CMK (cell line): Measurements from ENCODE around the gene SFXN4.

ENCODE experiments used
- DNase-seq: peaks from one replicate; pipeline ENCODE4 v3.0.0-alpha.2; 2010; ENCODE audit warnings: low read depth

Gene SFXN4, protein sequence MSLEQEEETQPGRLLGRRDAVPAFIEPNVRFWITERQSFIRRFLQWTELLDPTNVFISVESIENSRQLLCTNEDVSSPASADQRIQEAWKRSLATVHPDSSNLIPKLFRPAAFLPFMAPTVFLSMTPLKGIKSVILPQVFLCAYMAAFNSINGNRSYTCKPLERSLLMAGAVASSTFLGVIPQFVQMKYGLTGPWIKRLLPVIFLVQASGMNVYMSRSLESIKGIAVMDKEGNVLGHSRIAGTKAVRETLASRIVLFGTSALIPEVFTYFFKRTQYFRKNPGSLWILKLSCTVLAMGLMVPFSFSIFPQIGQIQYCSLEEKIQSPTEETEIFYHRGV

DNA sequence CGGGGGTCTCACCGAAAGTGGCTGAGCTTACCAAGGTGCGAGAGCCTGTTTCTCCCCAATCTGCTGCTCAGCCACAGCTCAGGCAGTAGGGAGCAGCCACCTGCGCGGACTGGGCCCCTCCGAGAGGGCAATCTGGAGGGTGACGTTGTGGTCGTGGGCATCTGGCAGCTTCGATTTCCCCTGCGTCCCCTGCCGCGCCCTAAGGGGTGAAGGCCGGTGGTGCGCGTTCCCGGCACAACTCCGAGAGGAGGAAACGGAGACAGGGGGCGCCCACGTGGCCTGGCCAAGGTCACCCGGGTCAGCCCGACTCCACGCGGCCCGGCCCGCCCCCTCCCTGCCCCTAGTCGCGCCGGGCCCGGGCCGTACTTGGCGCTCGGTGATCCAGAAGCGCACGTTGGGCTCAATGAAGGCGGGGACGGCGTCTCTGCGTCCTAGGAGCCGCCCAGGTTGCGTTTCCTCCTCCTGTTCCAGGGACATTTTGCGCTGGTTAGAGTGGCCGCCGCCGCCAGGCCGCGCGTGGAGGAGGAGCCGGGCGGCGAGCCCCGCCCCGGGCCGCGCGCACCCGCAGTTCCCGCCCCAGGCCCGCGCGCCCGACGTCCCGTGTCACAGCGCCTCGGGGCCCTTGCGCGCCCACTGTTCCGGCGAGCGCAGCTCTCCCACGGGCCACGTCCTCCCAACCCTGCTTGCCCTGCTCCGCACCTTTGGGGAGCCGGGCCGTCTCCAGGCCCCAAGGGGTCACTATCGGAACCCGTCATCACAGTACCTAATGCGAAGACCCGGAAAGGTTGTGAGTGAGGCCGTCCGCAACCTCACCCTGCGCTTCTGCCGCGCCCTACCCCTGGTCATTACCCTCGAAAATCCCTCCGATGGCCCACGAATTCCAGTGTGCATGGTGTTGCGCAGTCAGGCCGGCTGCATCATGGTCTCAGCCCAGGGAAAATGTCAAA lies at the start of gene SFXN4:
SFXN4 (minus strand) TSS at position 544 of the 947 bp plus-strand sequence; CDS start at position 477, 67 bp downstream.
- DNase-seq: peak; percentile 58

DNA sequence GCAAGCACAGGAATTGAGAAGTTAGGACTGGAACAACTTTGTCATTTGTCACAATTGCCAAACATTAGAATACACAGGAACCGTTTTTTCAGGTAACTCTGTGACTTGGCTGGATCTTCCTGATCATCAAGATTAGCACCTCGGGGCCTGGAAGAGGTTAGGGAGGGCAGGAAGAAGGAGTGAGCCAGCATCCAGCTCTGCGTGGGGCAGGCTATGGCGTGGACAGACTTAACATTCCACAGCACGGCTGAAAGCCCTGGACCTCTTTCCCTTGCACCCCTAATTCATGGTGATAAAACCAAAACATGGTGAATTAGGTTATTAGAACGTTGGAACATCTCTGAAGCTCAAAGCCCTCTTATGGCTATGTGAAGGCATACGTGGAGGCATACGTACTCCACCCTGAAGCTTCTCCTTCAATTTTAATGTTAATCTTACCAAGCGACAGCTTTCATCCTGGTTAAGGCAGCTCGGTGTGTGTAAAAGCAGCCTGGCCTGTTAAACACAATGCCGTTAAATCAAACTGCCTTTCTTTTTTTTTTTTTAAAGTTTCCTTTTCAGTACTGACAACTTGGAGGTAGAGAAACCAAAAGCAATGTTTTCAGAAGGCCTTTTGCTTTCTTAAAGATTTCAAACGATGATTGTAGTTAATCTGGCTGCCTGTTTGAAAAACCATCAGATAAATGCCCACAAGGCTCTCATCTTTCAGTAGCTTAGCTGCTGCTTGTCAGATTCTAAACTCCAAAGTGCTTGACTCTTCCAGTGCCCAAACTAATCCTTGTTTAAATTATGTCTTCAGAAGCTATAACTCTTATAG lies 46.3 kb upstream of the SFXN4 start:
- DNase-seq: no peak

DNA sequence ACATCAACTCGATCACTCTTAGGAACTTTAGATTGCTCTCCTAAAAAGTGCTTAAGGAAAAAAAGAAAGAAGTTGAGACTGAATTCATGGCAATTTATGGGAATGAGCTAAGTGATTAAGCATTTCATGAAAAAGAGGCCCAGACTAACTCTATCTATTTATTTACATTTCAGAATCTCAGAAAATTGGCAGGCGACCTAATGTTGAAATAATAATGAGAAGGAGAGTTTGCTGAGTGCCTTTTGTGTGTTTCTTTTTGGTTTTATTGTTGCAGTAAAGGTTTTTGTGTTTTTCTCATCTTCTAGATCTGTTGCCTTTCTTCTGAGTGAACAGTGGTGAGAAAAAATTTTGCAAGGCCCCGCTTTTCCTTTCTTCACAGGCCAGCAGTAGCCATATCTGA lies 45.7 kb upstream of the SFXN4 start:
- no peak for DNase-seq

DNA sequence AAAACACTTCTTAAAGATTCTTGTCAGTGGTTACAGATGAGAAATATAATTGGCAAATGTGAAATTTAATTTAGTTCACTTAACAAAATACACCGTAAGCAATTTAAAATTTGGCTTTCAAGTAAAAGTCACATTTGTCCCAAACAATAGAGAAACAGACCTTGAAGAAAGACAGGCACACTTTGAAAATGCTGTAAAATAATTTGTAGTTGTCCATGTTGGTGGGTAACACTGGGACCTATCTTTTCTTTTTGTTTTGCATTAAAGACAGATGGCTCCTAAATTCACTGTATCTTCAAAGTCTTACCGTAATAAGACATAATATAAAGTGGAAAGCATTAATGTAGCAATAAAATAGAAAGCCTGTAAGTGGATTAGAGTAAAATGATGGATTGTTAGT lies 45.1 kb upstream of the SFXN4 start:
- no peak for DNase-seq

DNA sequence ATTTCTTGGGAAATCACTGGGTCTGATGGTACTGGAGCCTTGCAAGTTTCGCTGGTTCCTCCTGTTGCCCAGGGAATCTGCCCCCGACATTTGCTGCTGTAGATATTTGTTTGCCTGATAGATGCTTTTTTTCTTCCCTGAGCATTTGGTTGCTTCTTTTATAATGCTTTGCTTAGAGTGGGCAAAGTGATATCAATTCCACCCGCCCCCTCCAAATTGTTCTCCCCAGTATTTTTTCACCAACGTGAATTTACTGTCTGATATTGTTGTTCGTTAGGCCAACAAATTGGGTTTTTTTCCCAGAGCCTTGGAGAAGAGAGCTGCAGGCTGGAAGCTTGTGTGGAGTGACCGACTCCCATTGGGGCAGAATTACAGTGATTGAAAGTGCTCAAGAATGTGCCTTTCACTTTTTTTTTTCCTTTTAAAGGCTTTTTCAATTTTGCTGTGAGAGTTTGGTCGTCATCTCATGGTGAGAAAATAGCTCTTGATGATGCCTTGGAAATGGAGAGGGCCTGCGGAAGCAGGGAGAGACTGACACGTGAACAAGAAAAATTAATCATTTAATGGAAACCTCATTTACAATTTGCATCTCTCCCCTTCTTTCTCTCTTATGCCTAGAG lies 44.3 kb upstream of the SFXN4 start:
- DNase-seq: no peak

DNA sequence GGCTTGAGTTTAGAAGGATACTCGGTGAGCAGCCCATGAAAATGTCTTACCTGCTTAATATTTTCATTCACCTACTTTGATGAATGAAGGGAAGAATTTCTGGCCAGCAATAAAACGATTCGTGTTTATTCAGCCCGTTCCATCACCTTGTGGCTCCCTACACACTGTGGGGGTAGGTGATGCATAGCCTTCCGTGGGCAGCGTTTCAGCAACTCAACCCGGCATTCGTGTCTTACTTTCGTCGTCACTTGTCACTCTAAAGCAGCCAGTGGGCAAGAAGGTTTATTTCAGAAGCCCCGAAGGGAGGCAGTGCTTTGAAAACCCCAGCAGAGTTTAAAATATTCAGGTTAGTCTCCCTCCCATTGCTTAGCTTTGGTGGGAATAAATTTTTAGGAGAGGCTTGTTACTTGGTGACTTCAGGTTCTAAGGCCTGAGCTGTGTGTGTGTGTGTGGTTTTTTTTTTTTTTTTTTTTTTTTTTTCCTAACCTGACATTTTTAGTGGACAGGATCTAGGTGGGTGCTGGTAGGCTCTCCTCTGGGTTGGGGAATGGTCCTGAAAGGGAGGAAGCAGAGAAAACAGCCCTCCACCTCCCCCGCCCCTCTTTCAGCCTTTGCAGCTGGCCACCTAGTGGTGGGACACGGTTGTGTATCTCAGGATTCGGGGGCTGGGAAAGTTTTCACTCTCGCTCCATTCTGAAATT lies 43.7 kb upstream of the SFXN4 start:
- no peak for DNase-seq

DNA sequence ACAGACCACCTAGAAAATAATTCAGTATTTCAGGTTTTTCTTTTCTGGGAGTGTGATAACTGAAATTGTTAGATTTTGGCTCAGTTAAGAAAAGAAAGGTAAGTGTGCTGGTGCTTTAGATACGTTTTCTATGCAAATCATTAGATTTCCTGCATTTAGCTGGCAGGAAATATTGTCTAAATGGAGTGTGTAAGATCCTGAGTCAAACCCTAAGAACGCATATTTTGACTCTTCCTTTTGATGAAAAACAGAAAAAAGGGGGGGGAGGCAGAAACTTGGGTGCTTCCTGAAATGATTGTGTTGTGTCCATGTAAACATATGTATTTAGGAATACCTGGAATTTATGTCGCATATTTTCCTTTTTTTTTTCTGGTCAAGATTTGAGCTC lies 43.0 kb upstream of the SFXN4 start:
- no peak for DNase-seq

DNA sequence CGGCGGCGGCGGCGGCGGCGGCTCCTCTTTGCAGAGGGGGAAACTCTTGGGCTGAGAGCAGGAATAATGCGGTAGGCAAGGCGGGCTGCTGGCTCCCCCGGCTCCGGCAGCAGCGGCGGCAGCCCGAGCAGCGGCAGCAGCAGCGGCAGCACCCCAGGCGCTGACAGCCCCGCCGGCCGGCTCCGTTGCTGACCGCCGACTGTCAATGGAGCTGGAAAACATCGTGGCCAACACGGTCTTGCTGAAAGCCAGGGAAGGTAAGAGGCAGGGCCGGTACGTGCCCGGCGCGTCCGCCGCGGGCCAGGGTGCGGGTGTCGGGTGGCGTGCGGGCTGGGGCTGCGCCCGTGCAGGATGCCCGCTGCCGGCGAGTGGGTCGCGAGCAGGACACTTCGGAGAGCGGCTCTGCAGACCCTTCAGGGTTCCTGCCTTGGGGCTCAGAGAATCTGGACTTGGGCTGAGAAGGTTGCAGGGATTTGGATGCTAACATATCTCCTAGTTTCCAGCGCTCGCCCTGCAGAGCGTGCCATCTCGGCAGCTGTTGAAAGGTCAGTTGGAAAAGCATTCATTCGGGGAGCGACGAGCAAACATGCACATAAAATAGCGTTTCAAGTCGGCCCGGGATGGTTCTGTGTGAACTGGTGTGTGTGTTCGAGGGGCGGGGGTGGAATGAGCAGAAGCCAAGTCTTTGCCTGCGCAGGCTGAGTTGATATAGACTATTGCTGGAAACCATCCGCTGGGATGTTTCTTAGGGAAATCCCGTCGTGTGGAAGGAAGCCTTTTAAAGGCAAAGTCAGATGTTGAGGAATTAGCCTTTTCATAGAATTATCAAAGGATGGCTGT lies 42.4 kb upstream of the SFXN4 start:
- DNase-seq: no peak

DNA sequence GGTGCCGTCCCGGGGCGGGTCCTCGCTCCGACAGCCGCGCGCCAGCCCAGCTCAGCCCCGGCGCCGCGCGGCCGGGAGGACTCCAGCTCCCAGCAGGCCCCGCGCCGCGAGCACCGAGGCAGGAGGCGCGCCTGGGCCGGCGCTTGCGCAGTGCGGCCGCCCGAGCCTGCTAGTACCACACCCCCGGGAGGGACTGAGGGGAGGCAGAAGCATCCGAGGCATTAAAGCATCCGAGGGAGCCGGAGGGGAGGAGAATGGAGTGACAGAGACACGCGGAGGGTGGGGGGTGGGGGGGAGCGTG lies 41.8 kb upstream of the SFXN4 start, which contains the start of gene GRK5:
GRK5 (plus strand) TSS at position 206 of the 301 bp plus-strand sequence. CDS start 347 bp downstream, outside the sequence.
- DNase-seq: peak; percentile 71

DNA sequence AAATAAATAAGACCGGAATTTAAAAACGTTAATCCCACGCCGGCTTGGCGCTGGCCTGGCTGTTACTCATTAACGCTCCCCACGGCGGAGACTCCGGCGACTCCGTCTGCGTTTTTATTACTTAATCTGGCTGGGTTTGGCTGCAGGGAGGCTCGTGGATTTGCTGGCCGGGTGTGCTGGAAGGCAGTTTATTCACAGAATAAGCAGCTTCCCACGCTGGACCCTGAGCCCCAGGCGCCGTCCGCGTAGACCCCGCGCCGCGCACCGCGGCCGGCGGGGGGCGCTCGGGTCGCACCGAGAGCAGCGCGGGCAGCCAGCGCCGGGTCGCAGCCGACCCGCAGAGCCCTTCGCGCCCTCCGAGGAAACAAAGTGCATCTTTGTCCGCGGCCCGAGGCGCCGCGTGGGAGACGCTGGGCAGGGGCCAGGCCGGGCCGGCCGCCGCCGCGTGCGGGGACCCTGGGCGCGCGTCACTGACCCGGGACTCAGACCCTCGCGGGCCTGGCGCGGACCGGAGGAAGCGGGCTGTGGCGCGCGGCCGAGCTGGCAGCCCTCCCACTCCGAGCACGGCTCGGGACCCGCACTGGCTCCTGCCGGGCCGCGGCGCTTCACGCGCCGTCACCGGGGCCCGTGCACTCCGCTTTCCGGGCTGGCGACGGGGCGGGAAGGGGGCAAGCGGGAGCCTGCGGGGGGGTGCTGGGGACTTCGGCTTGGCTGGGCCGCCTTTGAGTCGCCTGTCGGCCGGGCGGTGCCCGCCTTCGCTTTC lies 41.3 kb upstream of the SFXN4 start:
- no peak for DNase-seq

DNA sequence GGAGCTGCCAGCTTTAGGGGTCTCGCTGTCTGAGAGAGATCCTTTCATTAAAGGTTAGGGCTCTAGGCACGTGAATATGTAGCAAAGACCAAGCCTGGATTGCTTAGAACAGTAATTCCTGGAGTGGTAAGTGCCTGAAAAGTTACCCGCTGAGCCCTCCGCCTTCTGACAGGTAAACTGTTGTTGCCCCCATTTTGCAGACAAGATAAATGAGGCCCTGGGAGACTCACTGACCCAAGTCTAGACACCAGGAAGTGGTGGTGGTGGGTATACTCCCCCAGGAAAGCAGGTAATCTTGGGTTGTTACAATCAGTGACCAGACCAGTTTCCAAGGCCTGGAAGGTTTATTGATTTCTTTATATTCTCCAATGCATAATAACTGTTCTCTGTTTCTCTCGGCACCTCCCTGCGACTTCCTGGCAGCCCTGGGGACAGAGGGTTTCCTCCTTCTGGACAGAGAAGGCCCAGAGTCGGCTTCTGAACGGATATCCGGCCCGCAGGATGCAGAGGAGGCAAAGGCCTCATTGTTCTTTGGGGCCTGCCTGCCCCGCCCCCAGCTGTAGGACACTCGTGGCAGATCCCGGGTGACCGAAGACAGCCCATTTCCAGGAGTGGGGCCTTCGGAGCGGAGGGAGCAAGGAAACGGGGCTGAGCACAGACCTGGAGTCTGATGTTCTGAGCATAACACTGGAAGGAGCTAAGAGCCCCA lies 40.5 kb upstream of the SFXN4 start:
- peak; percentile 56 for DNase-seq

DNA sequence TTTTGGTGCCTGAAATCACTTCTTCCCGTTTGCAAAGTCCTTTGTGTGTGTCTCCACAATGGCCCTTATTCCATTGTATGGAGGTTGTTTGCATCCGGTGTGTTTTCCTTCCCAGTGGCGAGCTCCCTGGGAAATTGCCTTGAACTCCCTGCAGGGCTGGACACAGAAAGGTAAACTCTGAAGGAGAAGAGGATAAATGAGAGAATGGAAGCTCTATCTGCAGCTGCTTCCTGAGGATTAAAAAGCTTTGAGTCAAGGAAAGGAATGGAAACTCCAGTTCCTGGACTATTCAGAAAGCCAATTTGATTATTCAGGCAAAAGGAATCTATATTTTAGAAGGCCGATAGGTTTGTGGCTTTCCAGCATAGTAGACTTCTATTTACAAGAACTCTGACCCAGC lies 37.5 kb upstream of the SFXN4 start:
- no peak for DNase-seq

DNA sequence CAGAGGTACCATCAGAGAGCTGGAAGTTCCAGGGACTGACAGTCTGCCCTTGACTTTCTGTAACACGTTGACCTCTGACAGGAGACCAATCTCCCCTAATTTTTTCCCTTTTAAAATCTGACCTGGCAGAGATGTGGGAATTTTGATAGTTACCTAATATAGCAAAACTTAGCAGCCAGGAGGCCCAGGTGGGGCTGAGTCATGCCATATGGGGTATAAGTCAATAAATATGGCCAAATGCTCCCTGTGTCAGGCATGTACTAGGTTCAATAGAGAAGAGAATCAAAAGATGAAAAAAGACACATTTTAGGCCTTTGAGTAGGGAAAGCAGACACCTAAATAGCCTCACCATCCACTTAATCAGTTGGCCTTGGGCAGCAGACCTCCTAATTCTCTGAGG lies 35.7 kb upstream of the SFXN4 start:
- DNase-seq: no peak

DNA sequence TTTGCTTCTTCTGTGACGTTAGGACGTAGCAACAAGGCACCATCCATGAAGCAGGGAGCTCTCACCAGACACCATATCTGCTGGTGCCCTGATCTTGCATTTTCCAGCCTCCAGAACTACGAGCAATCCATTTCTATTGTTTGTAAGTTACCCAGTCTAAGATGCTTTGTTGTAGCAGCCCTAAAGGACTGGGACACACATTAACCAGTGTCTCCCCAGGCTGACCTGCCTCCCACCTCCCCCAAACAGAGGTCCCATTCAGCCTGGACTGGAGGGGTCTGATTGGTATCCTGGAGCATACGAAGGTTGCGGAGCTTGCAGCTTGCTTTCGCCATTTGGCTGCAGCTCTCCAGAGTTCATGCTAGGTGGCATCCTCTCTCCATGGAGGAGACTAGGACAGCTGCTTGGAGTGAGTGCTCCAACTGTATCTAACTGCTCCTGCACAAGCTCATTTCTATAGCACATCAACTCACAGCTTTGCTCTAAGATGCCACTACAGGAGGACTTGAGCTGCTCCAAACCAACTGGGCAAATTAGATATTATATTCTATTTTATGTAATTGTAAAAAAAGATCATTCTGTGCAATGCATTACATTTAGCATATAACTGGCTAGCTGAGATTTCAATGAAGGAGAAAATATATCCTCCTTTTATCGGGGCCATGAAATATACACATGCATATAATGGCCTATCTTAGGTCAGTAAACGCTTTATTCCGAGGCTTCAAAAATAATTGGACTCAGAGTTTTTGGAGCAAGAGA lies 33.9 kb upstream of the SFXN4 start:
- no peak for DNase-seq

DNA sequence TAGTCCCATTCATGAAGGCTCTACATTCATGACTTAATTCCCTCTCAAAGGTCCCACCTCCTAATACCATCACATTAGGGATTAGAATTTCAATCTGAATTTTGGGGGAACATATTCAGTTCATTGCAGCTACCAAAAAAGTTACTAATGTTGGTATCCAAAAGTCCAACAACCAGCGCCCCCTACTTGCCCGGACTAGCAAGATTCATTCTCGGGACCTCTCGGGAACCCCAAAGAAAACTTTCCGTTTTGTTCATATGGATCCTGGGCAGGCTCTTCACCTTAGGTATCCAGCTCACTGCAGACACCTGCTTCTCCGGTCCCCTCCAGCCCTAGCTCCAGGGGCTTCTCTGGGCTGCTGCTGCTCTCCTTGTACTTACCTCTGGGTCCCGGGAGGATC lies 32.9 kb upstream of the SFXN4 start:
- no peak for DNase-seq

DNA sequence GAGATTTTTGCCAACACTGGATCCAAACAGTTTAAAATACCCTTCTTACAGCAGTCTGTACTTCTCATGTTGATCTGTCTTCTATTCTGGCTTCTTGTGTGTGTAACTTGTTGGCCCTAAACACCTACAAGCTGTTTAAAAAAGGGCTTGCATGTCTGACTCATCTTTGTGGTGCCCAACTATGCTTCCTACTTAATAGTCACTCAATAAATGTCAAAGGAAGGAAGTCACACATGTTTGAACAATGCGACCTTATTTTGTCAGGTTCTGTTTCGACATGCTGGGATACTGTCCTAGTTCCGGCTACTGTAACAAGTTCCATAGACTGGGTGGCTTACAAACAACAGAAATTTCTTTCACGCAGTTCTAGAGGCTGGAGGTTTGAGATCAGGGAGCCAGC lies 32.4 kb upstream of the SFXN4 start:
- DNase-seq: no peak

DNA sequence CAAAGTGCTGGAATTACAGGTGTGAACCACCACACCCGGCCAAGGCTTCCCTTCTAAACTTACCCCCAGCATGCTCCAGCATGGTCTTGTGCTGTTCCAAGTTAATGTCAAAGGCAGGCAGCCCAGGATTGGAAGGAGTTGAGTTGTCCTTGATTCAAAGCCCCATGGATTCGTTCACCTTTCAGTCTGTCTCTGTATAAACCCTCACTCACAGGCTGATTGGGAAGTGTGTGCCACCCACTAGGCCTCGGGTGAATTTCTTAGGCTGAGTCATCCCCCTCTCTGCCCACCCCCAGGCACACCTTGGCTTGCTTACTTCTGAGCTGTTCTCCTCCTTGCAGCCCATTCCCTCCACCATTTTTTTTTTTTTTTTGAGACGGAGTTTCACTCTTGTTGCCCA lies 26.4 kb upstream of the SFXN4 start:
- no peak for DNase-seq
